ENCODE measurements around the gene FARSA.
"Not testable (repeated sequence)": the region's sequence is repeated elsewhere in the genome, so short reads cannot be mapped to it uniquely, and the experiment has no call there.

FARSA gene

DNA sequence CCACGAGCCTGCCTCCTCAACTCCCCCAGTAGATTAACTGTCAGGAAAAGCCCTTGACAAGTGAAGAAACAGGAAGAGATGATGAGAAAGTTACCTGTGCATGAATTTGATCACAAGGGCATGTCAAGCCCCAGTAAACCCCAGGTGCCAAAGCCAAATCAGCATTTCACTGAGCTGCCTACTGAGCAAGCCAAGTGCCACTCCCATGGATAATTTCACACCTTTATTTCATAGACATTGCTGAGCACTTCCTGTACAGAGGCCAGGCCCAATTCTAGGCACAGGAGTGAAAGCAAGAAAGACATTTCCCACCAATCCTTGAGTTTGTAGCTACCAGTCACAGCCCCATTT lies 21.1 kb upstream of the FARSA start:
- DNase-seq (ENCODE audit: low read depth in 2 of 2, low spot score in 1 of 2), result no peak

DNA sequence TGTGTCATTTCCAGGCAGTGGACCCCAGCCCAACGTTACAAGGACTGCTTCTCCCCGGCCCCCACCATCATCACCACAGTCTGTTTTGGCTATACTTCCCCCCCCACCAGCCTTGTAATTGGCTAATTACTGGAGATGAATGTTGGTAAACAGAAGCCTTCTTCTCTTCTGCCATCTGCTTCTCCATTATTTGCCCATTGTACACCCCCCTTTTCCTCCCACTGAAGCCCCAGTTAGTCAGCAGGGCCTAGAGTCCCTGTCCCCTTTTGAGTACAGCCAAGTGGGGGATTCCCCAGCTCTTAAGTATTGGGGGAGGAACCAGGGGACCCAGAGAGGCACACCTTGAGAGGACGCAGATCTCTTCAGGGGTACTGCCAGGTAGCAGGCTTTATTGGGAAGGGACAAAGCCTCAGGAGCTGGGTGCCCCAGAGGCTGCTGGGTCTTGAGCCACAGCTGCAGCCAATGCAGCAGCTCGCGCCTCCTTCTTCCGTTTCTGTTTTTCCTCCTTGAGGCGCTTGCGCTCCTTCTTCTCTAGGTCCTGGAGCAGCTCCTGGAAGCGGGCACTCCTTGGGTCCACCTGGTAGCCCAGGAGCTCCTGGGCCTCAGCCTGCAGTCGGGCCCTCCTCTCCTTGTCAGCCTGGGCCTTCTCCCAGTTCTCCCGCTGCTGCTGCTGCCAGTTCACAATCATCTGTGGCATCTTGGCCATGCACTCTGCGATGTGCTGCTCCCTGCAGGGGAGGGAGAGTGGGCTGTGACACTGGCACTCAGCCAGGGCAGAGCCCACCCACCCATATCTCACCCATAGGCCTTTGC lies 20.5 kb upstream of the FARSA start:
- DNase-seq (ENCODE audit: low read depth in 2 of 2, low spot score in 1 of 2), result no peak

- no peak for DNase-seq (ENCODE audit: low read depth in 2 of 2, low spot score in 1 of 2)
These were observed 19.8 kb upstream of the FARSA start for GRCh38 chr19:12953138-12953798.

GRCh38 chr19:12952488-12953137 lies 19.1 kb upstream of the FARSA start:
- DNase-seq (ENCODE audit: low read depth in 2 of 2, low spot score in 1 of 2), result no peak

- DNase-seq (ENCODE audit: low read depth in 2 of 2, low spot score in 1 of 2), result not testable (repeated sequence)
These were observed 18.5 kb upstream of the FARSA start for GRCh38 chr19:12952050-12952449.

GRCh38 chr19:12949363-12950283 lies 16.1 kb upstream of the FARSA start:
- no peak for DNase-seq (ENCODE audit: low read depth in 2 of 2, low spot score in 1 of 2)

DNA sequence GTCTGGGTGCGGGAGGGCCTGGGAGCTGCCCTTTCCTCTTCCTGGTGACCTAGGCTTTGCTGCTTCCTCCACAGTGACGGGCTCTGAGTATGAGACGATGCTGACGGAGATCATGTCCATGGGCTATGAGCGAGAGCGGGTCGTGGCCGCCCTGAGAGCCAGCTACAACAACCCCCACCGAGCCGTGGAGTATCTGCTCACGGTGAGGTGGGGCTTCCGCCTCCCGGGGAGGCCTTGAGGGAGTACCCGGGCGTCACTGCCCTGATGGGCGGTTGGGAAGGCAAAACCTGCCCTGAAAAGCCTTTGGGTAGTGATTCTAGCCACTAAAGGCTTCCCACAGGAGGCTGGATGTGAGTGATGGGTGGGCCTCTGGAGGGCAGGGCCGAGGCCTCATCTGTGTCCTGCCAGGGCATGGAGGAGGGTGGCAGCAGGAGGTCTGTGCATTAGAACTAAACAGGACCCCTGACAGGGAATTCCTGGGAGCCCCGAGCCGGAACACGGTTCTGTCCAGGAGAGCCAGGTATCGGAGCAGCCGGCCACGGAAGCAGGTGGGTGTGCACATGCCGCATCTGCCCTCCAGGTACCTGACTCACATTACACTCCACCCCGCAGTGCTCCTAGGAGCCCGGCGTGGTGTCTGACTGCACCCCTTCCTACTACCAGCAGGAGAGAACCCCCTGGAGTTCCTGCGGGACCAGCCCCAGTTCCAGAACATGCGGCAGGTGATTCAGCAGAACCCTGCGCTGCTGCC lies 15.3 kb upstream of the FARSA start:
- no peak for DNase-seq (ENCODE audit: low read depth in 2 of 2, low spot score in 1 of 2)

DNA sequence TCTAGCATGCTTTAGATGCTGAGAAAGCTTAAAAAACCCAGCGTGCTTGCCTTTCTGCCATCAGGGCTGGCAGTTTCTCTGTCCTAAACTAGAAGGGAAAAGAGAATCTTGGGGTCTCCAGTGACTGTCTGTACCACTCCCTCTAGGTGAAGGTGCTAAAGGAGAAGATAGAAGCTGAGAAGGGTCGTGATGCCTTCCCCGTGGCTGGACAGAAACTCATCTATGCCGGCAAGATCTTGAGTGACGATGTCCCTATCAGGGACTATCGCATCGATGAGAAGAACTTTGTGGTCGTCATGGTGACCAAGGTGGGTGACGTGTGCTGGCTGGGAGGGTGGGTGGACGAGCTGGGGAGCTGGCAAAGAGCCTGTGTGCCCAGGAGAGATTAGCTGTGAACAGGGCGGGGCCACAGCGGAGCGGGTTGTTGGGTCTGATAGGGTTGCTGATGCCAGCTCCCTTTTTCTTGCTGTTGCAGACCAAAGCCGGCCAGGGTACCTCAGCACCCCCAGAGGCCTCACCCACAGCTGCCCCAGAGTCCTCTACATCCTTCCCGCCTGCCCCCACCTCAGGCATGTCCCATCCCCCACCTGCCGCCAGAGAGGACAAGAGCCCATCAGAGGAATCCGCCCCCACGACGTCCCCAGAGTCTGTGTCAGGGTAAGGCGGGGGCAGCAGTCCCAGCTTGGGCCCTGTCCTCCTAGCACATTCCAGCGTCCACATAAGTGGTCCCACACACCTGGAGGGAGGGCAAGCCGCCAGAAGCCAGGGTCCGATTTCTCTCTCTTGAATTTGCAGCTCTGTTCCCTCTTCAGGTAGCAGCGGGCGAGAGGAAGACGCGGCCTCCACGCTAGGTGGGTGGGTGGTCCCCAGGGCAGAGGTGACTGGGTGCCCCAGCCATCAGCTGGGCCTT lies 14.4 kb upstream of the FARSA start:
- DNase-seq (ENCODE audit: low read depth in 2 of 2, low spot score in 1 of 2), result no peak

DNA sequence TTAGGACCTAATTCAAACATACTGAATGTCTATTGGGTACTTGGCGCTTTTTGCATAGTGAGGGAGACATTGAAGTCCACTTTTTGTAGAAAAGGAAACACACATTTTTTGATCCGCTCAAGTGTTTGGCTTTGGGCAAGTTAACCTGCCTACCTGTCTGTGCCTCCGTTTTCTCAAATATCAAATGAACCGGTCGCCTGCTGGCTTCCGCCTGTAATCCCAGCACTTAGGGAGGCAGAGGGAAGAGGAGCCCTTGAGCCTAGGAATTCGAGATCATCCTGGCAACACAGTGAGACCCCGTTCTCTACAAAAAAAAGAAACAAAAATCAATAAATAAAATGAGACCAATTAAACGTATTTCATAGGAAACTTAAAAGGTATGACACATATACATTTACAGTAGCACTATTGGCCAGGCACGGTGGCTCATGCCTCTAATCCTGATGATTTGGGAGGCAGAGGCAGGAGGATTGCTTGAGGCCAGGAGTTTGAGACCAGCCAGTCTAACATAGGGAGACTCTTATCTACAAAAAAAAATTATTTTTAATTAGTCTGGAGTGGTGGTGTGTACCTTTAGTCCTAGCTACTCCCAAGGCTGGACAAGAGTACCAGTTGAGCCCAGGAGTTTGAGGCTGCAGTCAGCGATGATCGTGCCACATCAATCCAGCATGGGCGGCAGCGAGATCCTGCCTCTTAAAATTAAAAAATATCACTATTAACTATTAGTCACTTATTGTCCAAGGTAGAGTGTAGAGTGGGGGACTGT lies 13.4 kb upstream of the FARSA start:
- no peak for DNase-seq (ENCODE audit: low read depth in 2 of 2, low spot score in 1 of 2)

- DNase-seq (ENCODE audit: low read depth in 2 of 2, low spot score in 1 of 2), result no peak
These were observed 12.7 kb upstream of the FARSA start for GRCh38 chr19:12946092-12946721.

- peak; percentile 95 for DNase-seq (ENCODE audit: low read depth in 2 of 2, low spot score in 1 of 2)
These were observed 12.1 kb upstream of the FARSA start, which contains the start of gene RAD23A for GRCh38 chr19:12945479-12946091. TSS of gene RAD23A (plus strand) at chr19:12945862. CDS start at chr19:12945949, 87 bp downstream.

GRCh38 chr19:12944104-12944674 lies 10.7 kb upstream of the FARSA start:
- DNase-seq (ENCODE audit: low read depth in 2 of 2, low spot score in 1 of 2), result no peak

- no peak for DNase-seq (ENCODE audit: low read depth in 2 of 2, low spot score in 1 of 2)
These were observed 10.0 kb upstream of the FARSA start for GRCh38 chr19:12943437-12944044.

DNA sequence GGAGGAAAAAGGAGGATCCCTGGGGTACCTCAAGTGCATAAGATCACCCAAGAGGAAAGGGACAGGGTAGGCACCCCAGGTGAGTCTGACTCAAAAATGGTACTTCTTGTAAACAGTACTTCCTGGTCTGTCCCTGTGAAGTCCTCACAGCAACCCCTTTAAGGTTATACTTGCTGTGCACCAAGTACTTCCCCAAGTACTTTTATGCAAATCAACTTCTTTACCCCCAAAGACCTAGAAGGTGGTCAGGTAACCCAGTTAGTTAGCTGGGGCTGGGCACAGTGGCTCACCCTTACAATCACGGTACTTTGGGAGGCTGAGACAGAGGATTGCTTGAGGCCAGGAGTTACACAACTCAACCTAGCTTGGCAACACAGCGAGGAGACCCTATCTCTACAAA lies 7.4 kb upstream of the FARSA start:
- no peak for DNase-seq (ENCODE audit: low read depth in 2 of 2, low spot score in 1 of 2)

DNA sequence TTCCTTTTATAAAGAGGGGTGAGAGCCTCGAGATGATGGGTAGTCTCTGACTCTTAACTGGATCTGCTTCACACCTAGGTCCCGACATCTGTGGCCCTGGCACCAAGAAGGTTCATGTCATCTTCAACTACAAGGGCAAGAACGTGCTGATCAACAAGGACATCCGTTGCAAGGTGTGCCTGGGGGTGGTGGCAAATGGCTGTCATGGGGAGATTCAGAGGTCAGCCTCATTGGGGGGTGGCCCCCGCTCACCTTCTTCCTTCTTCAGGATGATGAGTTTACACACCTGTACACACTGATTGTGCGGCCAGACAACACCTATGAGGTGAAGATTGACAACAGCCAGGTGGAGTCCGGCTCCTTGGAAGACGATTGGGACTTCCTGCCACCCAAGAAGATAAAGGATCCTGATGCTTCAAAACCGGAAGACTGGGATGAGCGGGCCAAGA lies 6.5 kb upstream of the FARSA start:
- DNase-seq (ENCODE audit: low read depth in 2 of 2, low spot score in 1 of 2), result no peak

- no peak for DNase-seq (ENCODE audit: low read depth in 2 of 2, low spot score in 1 of 2)
These were observed 5.5 kb upstream of the FARSA start for GRCh38 chr19:12938779-12939601.
